GM23338 (cell line): ENCODE measurements around the gene SLC38A10. TPM values are rescaled to one million over a fixed set of nuclear protein-coding genes. Genes with fewer than 3 reads are reported as not detected.

Experiments
- ATAC-seq: fragments of 200-7000 bp; cut with Tn5 transposase; 3 replicates; pipeline ENCODE4 v1.9.1; 2020
- DNase-seq: peaks from one replicate; pipeline ENCODE4 v3.0.0-alpha.2; 2015; ENCODE audit warnings: low spot score
- H2AFZ ChIP-seq: fragments of 200-600 bp; sonication (generic); 2 replicates; pipeline ENCODE4 v1.8.0; 2016; ENCODE audit warnings: antibody characterized with exemption, mild to moderate bottlenecking, moderate library complexity
- H3F3A ChIP-seq: fragments of 200-600 bp; sonication (generic); replicated peaks from 2 replicates; pipeline ENCODE4 v1.8.0; 2017; ENCODE audit warnings: antibody characterized with exemption, mixed run types, low read depth
- H3K27ac ChIP-seq: fragments of 200-600 bp; sonication (generic); 2 replicates; pipeline ENCODE4 v1.6.1; 2016; ENCODE audit warnings: low read depth
- H3K27me3 ChIP-seq: fragments of 200-600 bp; sonication (generic); 2 replicates; pipeline ENCODE4 v1.8.0; 2016; ENCODE audit warnings: mild to moderate bottlenecking, mixed run types, moderate library complexity; ENCODE audit not compliant: insufficient read depth
- H3K36me3 ChIP-seq: fragments of 200-600 bp; sonication (generic); 2 replicates; pipeline ENCODE4 v1.8.0; 2016; ENCODE audit warnings: mild to moderate bottlenecking; ENCODE audit not compliant: insufficient read depth
- H3K4me1 ChIP-seq: fragments of 200-600 bp; sonication (generic); 2 replicates; pipeline ENCODE4 v1.8.0; 2016; ENCODE audit warnings: mild to moderate bottlenecking, moderate library complexity; ENCODE audit not compliant: insufficient read depth
- H3K4me2 ChIP-seq: fragments of 200-600 bp; sonication (generic); 2 replicates; pipeline ENCODE4 v1.7.1; 2017; ENCODE audit warnings: mixed run types
- H3K4me3 ChIP-seq: fragments of 200-600 bp; sonication (generic); 2 replicates; pipeline ENCODE4 v1.6.1; 2016; ENCODE audit warnings: mixed run types
- H3K79me2 ChIP-seq: fragments of 200-600 bp; sonication (generic); replicated peaks from 2 replicates; pipeline ENCODE4 v1.8.0; 2017; ENCODE audit warnings: mild to moderate bottlenecking; ENCODE audit not compliant: insufficient read depth
- H3K9me2 ChIP-seq: fragments of 200-600 bp; sonication (generic); 2 replicates; pipeline ENCODE4 v1.8.0; 2017; ENCODE audit not compliant: insufficient read depth
- H4K20me1 ChIP-seq: fragments of 200-600 bp; sonication (generic); replicated peaks from 2 replicates; pipeline ENCODE4 v1.8.0; 2017; ENCODE audit warnings: mild to moderate bottlenecking; ENCODE audit not compliant: insufficient read depth
- H3K27ac Mint-ChIP-seq: 2 replicates; pipeline ENCODE4 v1.8.0; 2020; ENCODE audit warnings: inconsistent platforms, mild to moderate bottlenecking, moderate library complexity, mixed read lengths
- H3K27me3 Mint-ChIP-seq: 3 replicates; pipeline ENCODE4 v1.8.0; 2022; ENCODE audit warnings: low read depth, mild to moderate bottlenecking, moderate library complexity, mixed read lengths, inconsistent platforms; ENCODE audit not compliant: insufficient read depth, poor library complexity
- H3K36me3 Mint-ChIP-seq: 3 replicates; pipeline ENCODE4 v1.8.0; 2021; ENCODE audit warnings: low read depth, mild to moderate bottlenecking, inconsistent platforms, moderate library complexity, mixed read lengths
- H3K4me1 Mint-ChIP-seq: 3 replicates; pipeline ENCODE4 v1.8.0; 2020; ENCODE audit warnings: mild to moderate bottlenecking, inconsistent platforms, mixed read lengths
- H3K4me3 Mint-ChIP-seq: 3 replicates; pipeline ENCODE4 v1.8.0; 2021; ENCODE audit warnings: moderate library complexity, mild to moderate bottlenecking, inconsistent platforms, mixed read lengths
- H3K9me3 Mint-ChIP-seq: 3 replicates; pipeline ENCODE4 v1.8.0; 2020; ENCODE audit warnings: moderate library complexity, mild to moderate bottlenecking, inconsistent platforms, mixed read lengths
- CREB1 ChIP-seq: fragments of 250-450 bp; sonication (Bioruptor Pico); IDR thresholded peaks from 2 replicates; pipeline ENCODE4 v1.5.0; 2020; ENCODE audit warnings: low read depth, mild to moderate bottlenecking, moderate library complexity
- EZH2 ChIP-seq: fragments of 200-600 bp; sonication (generic); IDR thresholded peaks from one replicate; pipeline ENCODE4 v1.8.0; 2017; ENCODE audit warnings: antibody characterized with exemption, mild to moderate bottlenecking, low read depth; ENCODE audit not compliant: unreplicated experiment
- EZH2phosphoT487 ChIP-seq: fragments of 200-600 bp; sonication (generic); IDR thresholded peaks from one replicate; pipeline ENCODE4 v1.8.1; 2018; ENCODE audit warnings: antibody characterized with exemption; ENCODE audit not compliant: unreplicated experiment
- JUNB ChIP-seq: IDR thresholded peaks from one replicate; pipeline ENCODE4 v1.6.1; 2016; ENCODE audit warnings: antibody characterized with exemption; ENCODE audit not compliant: unreplicated experiment
- NANOG ChIP-seq: IDR thresholded peaks from 2 replicates; pipeline ENCODE4 v1.6.1; 2016; ENCODE audit warnings: antibody characterized with exemption, borderline replicate concordance
- POLR2AphosphoS5 ChIP-seq: IDR thresholded peaks from 2 replicates; pipeline ENCODE4 v1.6.1; 2016; ENCODE audit warnings: antibody characterized with exemption, low read depth
- STAT1 ChIP-seq: IDR thresholded peaks from one replicate; pipeline ENCODE4 v1.6.1; 2016; ENCODE audit warnings: antibody characterized with exemption; ENCODE audit not compliant: unreplicated experiment
- ZNF114 ChIP-seq: fragments of 250-450 bp; sonication (Bioruptor Pico); IDR thresholded peaks from 2 replicates; pipeline ENCODE4 v1.5.0; 2020; ENCODE audit warnings: mild to moderate bottlenecking, moderate library complexity
- ZNF331 ChIP-seq: fragments of 250-450 bp; sonication (Bioruptor Pico); IDR thresholded peaks from 2 replicates; pipeline ENCODE4 v1.5.0; 2020; ENCODE audit warnings: low read depth, mild to moderate bottlenecking, moderate library complexity
- ZNF462 ChIP-seq: fragments of 250-450 bp; sonication (Bioruptor Pico); IDR thresholded peaks from 2 replicates; pipeline ENCODE4 v1.5.0; 2020; ENCODE audit warnings: mild to moderate bottlenecking, moderate library complexity
- polyA plus RNA-seq: library from polyadenylated mRNA; unstranded; fragments of >200 nt; fragmentation: Nextera tagmentation; extraction: Ambion mirVana; gene quantifications from 2 replicates; pipeline ENCODE4 v1.2.1, GENCODE V29; 2016
- total RNA-seq: library from RNA; depleted of rRNA; stranded (reverse); fragments of >200 nt; shearing (Covaris generic); gene quantifications from 2 replicates; pipeline ENCODE4 v1.2.3, GENCODE V29; 2014
- TF ChIP-seq, protein P1 (sequence below): IDR thresholded peaks from 2 replicates; pipeline ENCODE4 v1.6.1; 2016; ENCODE audit warnings: antibody characterized with exemption
- TF ChIP-seq, protein P2 (sequence below), 2 experiments: fragments of 200-600 bp in 1 of 2; sonication (generic) in 1 of 2; conservative IDR thresholded peaks; 2 replicates each; pipeline versions ENCODE4 v1.5.1 to v1.6.1; 2016 to 2017; ENCODE audit warnings: antibody characterized with exemption in 2 of 2, low read depth in 2 of 2, mild to moderate bottlenecking in 2 of 2, moderate library complexity in 1 of 2
- TF ChIP-seq, protein P3 (sequence below): IDR thresholded peaks from one replicate; pipeline ENCODE4 v1.6.1; 2018; ENCODE audit warnings: antibody characterized with exemption; ENCODE audit not compliant: unreplicated experiment

SLC38A10 gene
- total and polyA plus RNA-seq, 2 experiments from 2014 or later = 17.1 to 55.8 TPM

- Histone ChIP-seq H3K27me3 (no peaks in the 10 kb centered on the region), H3F3A (no peaks in the 10 kb centered on the region), H4K20me1 (no peaks in the 10 kb centered on the region), H3K27ac (no peak overlapping the region), H3K4me3 (no peak overlapping the region), H3K4me2 (no peak overlapping the region), H2AFZ (no peak overlapping the region), H3K4me1 (peaks cover 12% of the 10 kb centered on the region; the same call in 1 of the 2 replicates), H3K9me2 (no peaks in the 10 kb centered on the region), H3K36me3 (no peaks in the 10 kb centered on the region), H3K79me2 (no peaks in the 10 kb centered on the region)
- no peak for TF ChIP-seq ZNF462 (CRISPR knock-in tag)
- no peak for TF ChIP-seq STAT1
- no peak for TF ChIP-seq ZNF331 (CRISPR knock-in tag)
- TF ChIP-seq CREB1 (CRISPR knock-in tag) = no peak
- TF ChIP-seq, protein P1, sequence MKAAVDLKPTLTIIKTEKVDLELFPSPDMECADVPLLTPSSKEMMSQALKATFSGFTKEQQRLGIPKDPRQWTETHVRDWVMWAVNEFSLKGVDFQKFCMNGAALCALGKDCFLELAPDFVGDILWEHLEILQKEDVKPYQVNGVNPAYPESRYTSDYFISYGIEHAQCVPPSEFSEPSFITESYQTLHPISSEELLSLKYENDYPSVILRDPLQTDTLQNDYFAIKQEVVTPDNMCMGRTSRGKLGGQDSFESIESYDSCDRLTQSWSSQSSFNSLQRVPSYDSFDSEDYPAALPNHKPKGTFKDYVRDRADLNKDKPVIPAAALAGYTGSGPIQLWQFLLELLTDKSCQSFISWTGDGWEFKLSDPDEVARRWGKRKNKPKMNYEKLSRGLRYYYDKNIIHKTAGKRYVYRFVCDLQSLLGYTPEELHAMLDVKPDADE = no peak
- no peak for TF ChIP-seq ZNF114 (CRISPR knock-in tag)
- TF ChIP-seq EZH2phosphoT487 = no peak
- TF ChIP-seq, protein P2, sequence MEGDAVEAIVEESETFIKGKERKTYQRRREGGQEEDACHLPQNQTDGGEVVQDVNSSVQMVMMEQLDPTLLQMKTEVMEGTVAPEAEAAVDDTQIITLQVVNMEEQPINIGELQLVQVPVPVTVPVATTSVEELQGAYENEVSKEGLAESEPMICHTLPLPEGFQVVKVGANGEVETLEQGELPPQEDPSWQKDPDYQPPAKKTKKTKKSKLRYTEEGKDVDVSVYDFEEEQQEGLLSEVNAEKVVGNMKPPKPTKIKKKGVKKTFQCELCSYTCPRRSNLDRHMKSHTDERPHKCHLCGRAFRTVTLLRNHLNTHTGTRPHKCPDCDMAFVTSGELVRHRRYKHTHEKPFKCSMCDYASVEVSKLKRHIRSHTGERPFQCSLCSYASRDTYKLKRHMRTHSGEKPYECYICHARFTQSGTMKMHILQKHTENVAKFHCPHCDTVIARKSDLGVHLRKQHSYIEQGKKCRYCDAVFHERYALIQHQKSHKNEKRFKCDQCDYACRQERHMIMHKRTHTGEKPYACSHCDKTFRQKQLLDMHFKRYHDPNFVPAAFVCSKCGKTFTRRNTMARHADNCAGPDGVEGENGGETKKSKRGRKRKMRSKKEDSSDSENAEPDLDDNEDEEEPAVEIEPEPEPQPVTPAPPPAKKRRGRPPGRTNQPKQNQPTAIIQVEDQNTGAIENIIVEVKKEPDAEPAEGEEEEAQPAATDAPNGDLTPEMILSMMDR (conservative IDR thresholded peaks at IDR 0.05; ENCODE audit: low read depth in 2 of 2) = no peak
- TF ChIP-seq NANOG = no peak
- TF ChIP-seq EZH2 = no peak
- no peak for TF ChIP-seq JUNB
- TF ChIP-seq, protein P3, sequence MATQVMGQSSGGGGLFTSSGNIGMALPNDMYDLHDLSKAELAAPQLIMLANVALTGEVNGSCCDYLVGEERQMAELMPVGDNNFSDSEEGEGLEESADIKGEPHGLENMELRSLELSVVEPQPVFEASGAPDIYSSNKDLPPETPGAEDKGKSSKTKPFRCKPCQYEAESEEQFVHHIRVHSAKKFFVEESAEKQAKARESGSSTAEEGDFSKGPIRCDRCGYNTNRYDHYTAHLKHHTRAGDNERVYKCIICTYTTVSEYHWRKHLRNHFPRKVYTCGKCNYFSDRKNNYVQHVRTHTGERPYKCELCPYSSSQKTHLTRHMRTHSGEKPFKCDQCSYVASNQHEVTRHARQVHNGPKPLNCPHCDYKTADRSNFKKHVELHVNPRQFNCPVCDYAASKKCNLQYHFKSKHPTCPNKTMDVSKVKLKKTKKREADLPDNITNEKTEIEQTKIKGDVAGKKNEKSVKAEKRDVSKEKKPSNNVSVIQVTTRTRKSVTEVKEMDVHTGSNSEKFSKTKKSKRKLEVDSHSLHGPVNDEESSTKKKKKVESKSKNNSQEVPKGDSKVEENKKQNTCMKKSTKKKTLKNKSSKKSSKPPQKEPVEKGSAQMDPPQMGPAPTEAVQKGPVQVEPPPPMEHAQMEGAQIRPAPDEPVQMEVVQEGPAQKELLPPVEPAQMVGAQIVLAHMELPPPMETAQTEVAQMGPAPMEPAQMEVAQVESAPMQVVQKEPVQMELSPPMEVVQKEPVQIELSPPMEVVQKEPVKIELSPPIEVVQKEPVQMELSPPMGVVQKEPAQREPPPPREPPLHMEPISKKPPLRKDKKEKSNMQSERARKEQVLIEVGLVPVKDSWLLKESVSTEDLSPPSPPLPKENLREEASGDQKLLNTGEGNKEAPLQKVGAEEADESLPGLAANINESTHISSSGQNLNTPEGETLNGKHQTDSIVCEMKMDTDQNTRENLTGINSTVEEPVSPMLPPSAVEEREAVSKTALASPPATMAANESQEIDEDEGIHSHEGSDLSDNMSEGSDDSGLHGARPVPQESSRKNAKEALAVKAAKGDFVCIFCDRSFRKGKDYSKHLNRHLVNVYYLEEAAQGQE = no peak
- no peak for TF ChIP-seq POLR2AphosphoS5
- peaks cover 13% of the 10 kb centered on the region for H3K4me1 Mint-ChIP-seq
- peaks cover 6% of the 10 kb centered on the region for H3K27me3 Mint-ChIP-seq
- DNase-seq (no peak), ATAC-seq (no peak)
- no peak overlapping the region for H3K27ac Mint-ChIP-seq
- H3K36me3 Mint-ChIP-seq = no peaks in the 10 kb centered on the region
- H3K4me3 Mint-ChIP-seq = no peak overlapping the region
- no peaks in the 10 kb centered on the region for H3K9me3 Mint-ChIP-seq
Observed at GRCh38 chr17:81315129-81315884, 20.2 kb upstream of the SLC38A10 start.
